Measurements from ENCODE around the gene WDR47.
"Not testable (repeated sequence)": the region's sequence is repeated elsewhere in the genome, so short reads cannot be mapped to it uniquely, and the experiment has no call there.

WDR47 gene

DNA sequence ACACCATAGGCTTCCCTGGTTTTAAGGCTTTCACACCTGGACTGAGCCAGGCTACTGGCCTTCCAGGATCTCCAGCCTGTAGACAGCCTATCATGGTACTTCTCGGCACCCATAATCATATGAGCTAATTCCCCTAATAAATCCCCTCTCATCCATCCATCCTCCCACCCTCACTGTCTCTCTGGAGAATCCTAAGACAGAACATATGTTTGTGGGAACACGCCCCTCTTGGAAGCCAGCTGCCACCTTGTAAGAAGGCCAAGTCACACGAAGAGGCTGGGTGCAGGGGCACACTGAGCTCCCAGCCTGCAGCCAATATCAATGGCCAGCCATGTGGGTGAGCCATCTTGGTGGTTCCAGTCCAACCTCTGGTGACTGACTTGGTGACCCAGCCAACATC lies 86.0 kb downstream of the WDR47 start:
- DNase-seq (ENCODE audit: insufficient read length, low spot score) (no peak), FAIRE-seq (no peak)
- TF ChIP-seq POLR2A (IDR thresholded peaks at IDR 0.05; ENCODE audit: low read depth, low read length) (no peak), SPI1 (IDR thresholded peaks at IDR 0.05; ENCODE audit: low read depth, low read length) (no peak), POLR2AphosphoS5 (IDR thresholded peaks at IDR 0.05; ENCODE audit: low read depth, low read length) (no peak), PAX5 (IDR thresholded peaks at IDR 0.05; ENCODE audit: insufficient read depth, low read length, severe bottlenecking) (no peak), TAF1 (IDR thresholded peaks at IDR 0.05; ENCODE audit: low read depth, low read length) (no peak), POU2F2 (IDR thresholded peaks at IDR 0.05; ENCODE audit: low read depth, low read length) (no peak)

DNA sequence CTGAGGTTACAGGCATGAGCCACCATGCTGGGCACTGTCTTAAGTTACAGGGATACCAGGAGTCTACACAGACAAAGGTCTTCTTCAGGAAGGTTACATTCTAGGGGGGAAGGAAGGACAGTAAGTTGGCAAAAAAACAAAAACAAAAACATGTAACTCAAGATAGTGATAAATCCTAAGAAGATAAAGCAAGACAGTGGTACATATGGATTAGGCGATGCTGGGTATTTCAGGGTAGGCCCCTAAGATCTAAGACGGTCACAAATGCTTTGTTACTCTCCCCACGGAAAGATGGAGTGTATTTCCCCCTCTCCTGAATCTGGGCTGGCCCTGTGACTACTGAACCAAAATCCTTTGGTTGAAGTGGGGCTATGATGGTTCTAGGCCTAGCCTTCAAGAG lies 86.8 kb downstream of the WDR47 start:
- DNase-seq (ENCODE audit: insufficient read length, low spot score) (no peak), FAIRE-seq (no peak)
- TF ChIP-seq PAX5 (IDR thresholded peaks at IDR 0.05; ENCODE audit: insufficient read depth, low read length, severe bottlenecking) (no peak), POLR2AphosphoS5 (IDR thresholded peaks at IDR 0.05; ENCODE audit: low read depth, low read length) (no peak), SPI1 (IDR thresholded peaks at IDR 0.05; ENCODE audit: low read depth, low read length) (no peak), POU2F2 (IDR thresholded peaks at IDR 0.05; ENCODE audit: low read depth, low read length) (no peak), TAF1 (IDR thresholded peaks at IDR 0.05; ENCODE audit: low read depth, low read length) (no peak), POLR2A (IDR thresholded peaks at IDR 0.05; ENCODE audit: low read depth, low read length) (no peak)

- no peak for FAIRE-seq
- TF ChIP-seq POLR2A (IDR thresholded peaks at IDR 0.05; ENCODE audit: low read depth, low read length) (no peak), POLR2AphosphoS5 (IDR thresholded peaks at IDR 0.05; ENCODE audit: low read depth, low read length) (no peak), SPI1 (IDR thresholded peaks at IDR 0.05; ENCODE audit: low read depth, low read length) (no peak), PAX5 (IDR thresholded peaks at IDR 0.05; ENCODE audit: insufficient read depth, low read length, severe bottlenecking) (no peak), POU2F2 (IDR thresholded peaks at IDR 0.05; ENCODE audit: low read depth, low read length) (no peak), TAF1 (IDR thresholded peaks at IDR 0.05; ENCODE audit: low read depth, low read length) (no peak)
- DNase-seq (ENCODE audit: insufficient read length, low spot score), result no peak
Measured at GRCh38 chr1:108953452-108953851, 88.5 kb downstream of the WDR47 start.

- no peak for FAIRE-seq
- DNase-seq (ENCODE audit: insufficient read length, low spot score), result no peak
- TF ChIP-seq PAX5 (IDR thresholded peaks at IDR 0.05; ENCODE audit: insufficient read depth, low read length, severe bottlenecking) (no peak), POLR2A (IDR thresholded peaks at IDR 0.05; ENCODE audit: low read depth, low read length) (no peak), POLR2AphosphoS5 (IDR thresholded peaks at IDR 0.05; ENCODE audit: low read depth, low read length) (no peak), POU2F2 (IDR thresholded peaks at IDR 0.05; ENCODE audit: low read depth, low read length) (no peak), SPI1 (IDR thresholded peaks at IDR 0.05; ENCODE audit: low read depth, low read length) (no peak)
Measured at GRCh38 chr1:108951242-108951641, 90.7 kb downstream of the WDR47 start.

DNA sequence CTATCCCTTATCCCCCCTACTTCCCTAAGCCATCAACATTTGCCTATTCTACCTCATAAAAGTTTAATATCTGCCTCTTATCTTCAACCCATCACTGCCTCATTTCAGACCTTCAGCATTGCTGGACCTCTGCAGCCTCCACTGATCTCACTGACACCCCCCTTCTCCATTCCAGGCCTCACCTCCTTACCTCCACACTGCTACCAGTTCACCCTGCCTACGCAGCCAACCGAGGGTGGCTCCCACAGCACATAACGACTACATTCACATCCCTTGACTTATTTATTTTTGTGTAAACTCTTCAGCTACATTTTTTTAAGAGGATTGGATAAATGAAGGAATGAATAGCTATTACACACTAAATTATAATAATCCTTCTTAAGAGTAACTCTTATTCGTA lies 92.9 kb downstream of the WDR47 start:
- DNase-seq (ENCODE audit: insufficient read length, low spot score) (no peak), FAIRE-seq (no peak)
- TF ChIP-seq SPI1 (IDR thresholded peaks at IDR 0.05; ENCODE audit: low read depth, low read length) (no peak), TAF1 (IDR thresholded peaks at IDR 0.05; ENCODE audit: low read depth, low read length) (no peak), PAX5 (IDR thresholded peaks at IDR 0.05; ENCODE audit: insufficient read depth, low read length, severe bottlenecking) (no peak), POLR2AphosphoS5 (IDR thresholded peaks at IDR 0.05; ENCODE audit: low read depth, low read length) (no peak), POLR2A (IDR thresholded peaks at IDR 0.05; ENCODE audit: low read depth, low read length) (no peak), POU2F2 (IDR thresholded peaks at IDR 0.05; ENCODE audit: low read depth, low read length) (no peak)

DNA sequence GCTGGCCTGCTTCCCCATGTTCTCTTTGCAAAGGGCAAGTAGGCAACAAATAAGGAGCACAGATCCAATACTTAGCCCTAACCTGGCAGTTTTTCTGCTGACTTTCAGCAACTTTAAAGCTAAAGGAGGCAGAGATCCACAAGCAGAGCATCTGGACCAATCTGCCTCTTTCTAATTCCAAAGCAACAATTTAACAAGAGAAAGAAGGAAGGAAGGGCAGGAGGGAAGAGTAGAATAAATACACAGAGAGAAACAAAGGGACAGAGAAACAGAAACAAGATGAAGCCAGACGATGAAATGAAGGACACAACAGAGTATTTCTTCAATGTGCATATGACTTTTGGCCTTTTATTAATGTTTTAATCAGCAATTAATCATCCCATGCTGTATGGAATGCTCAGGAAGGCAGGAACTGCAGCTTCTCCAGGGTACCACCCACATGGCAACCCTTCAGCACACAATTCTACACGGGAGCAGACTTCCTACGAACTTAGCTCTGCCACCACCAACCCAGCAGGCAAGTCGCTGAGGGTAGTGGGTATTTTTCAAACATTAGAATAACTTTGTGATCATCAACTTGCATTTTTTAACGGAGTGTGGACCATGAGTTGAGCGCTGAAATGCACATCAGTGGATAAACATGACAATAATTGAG lies 93.9 kb downstream of the WDR47 start:
- TF ChIP-seq POLR2AphosphoS5 (IDR thresholded peaks at IDR 0.05; ENCODE audit: low read depth, low read length) (no peak), TAF1 (IDR thresholded peaks at IDR 0.05; ENCODE audit: low read depth, low read length) (no peak), POU2F2 (IDR thresholded peaks at IDR 0.05; ENCODE audit: low read depth, low read length) (no peak), PAX5 (IDR thresholded peaks at IDR 0.05; ENCODE audit: insufficient read depth, low read length, severe bottlenecking) (no peak), POLR2A (IDR thresholded peaks at IDR 0.05; ENCODE audit: low read depth, low read length) (no peak), SPI1 (IDR thresholded peaks at IDR 0.05; ENCODE audit: low read depth, low read length) (no peak)
- no peak for DNase-seq (ENCODE audit: insufficient read length, low spot score)
- peak; percentile 64 for FAIRE-seq

DNA sequence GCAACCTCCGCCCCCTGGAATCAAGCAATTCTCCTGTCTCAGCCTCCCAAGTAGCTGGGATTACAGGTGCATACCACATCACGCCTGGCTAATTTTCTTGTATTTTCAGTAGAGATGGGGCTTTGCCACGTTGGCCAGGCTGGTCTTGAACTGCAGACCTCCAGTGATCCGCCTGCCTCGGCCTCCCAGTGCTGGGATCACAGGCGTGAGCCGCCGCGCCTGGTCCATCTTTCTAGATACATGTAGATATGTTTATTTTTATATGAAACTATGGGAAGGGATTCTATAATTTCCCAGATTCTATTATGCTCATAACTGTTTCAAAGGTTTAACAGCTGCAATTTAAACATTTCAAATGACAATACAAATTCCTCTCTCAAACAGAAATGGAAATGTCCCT lies 105.7 kb downstream of the WDR47 start:
- no peak for TF ChIP-seq TAF1 (IDR thresholded peaks at IDR 0.05; ENCODE audit: low read depth, low read length)
- no peak for TF ChIP-seq SPI1 (IDR thresholded peaks at IDR 0.05; ENCODE audit: low read depth, low read length)
- TF ChIP-seq PAX5 (IDR thresholded peaks at IDR 0.05; ENCODE audit: insufficient read depth, low read length, severe bottlenecking), result no peak
- TF ChIP-seq POLR2A (IDR thresholded peaks at IDR 0.05; ENCODE audit: low read depth, low read length), result no peak
- TF ChIP-seq POLR2AphosphoS5 (IDR thresholded peaks at IDR 0.05; ENCODE audit: low read depth, low read length), result no peak
- no peak for TF ChIP-seq POU2F2 (IDR thresholded peaks at IDR 0.05; ENCODE audit: low read depth, low read length)
- DNase-seq (ENCODE audit: insufficient read length, low spot score) (no peak), FAIRE-seq (no peak)

- TF ChIP-seq POU2F2 (IDR thresholded peaks at IDR 0.05; ENCODE audit: low read depth, low read length) (no peak), POLR2AphosphoS5 (IDR thresholded peaks at IDR 0.05; ENCODE audit: low read depth, low read length) (no peak), SPI1 (IDR thresholded peaks at IDR 0.05; ENCODE audit: low read depth, low read length) (no peak), POLR2A (IDR thresholded peaks at IDR 0.05; ENCODE audit: low read depth, low read length) (no peak)
- FAIRE-seq (no peak), DNase-seq (ENCODE audit: insufficient read length, low spot score) (no peak)
Measured at GRCh38 chr1:108933944-108934343, 108.0 kb downstream of the WDR47 start.

DNA sequence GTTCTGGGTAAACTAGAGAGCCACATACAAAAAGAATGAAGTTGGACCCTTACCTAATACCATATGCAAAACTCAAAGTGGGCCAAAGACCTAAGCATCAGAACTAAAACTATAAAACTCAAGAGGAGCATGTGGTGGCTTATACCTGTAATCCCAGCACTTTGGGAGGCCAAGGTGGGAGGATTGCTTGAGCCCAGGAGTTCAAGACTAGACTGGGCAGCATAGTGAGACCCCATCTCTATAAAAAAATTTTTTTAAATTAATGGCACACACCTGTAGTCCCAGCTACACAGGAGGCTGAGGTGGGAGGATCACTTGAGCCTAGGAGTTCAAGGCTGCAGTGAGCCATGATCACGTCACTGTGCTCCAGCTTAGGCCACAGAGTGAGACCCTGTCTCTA lies 114.3 kb downstream of the WDR47 start:
- DNase-seq (ENCODE audit: insufficient read length, low spot score); FAIRE-seq: not testable (repeated sequence)

DNA sequence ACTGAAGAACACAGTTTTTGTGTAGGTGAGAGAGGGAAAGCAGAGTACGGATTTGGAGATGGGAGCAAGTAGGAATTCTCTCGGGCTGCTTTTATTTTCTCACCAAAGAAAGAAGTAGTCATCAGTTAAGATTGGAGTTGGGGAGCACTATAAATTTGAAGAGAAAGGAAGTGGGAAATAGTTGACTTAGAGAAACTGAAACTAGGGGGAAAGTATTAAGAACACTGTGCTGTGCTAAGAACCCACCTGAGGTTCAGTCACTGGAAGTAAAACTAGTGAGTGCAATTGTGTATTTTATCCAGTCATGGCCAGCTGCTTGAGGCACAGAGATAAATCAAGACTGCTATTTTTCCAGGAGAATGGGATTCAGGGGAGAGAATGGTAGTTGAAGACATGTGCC lies 116.0 kb downstream of the WDR47 start:
- TF ChIP-seq POLR2AphosphoS5 (IDR thresholded peaks at IDR 0.05; ENCODE audit: low read depth, low read length) (no peak), SPI1 (IDR thresholded peaks at IDR 0.05; ENCODE audit: low read depth, low read length) (peak; percentile 78), POLR2A (IDR thresholded peaks at IDR 0.05; ENCODE audit: low read depth, low read length) (no peak)
- DNase-seq (ENCODE audit: insufficient read length, low spot score), result no peak
- FAIRE-seq, result peak; percentile 61

All from GM12891 (cell line).